GM12878 (cell line): ENCODE results near the gene SYCP3. TPM values are rescaled to one million over a fixed set of nuclear protein-coding genes. Genes with fewer than 3 reads are reported as not detected.

Experiments used
- CREB1 ChIP-seq: IDR thresholded peaks from 2 replicates; pipeline ENCODE4 v1.6.1; 2012; ENCODE audit warnings: low read depth, mild to moderate bottlenecking, inconsistent platforms
- CTCF ChIP-seq, 3 experiments: IDR thresholded peaks in 2 of 3; conservative IDR thresholded peaks in 1 of 3; 2 replicates each; pipeline ENCODE4 v1.5.1; 2011; ENCODE audit warnings: low read depth in 3 of 3, low read length in 3 of 3, mild to moderate bottlenecking in 3 of 3, control low read depth in 2 of 3, moderate library complexity in 2 of 3, inconsistent platforms in 1 of 3, mixed read lengths in 1 of 3; ENCODE audit not compliant: control insufficient read depth in 2 of 3, insufficient read depth in 1 of 3; ENCODE audit errors: extremely low read depth in 1 of 3
- EP300 ChIP-seq, 2 experiments: fragments of 150-350 bp in 1 of 2; IDR thresholded peaks; 2 replicates each; pipeline ENCODE4 v1.6.1; 2011 to 2012; ENCODE audit warnings: low read depth in 2 of 2, low read length in 2 of 2, borderline replicate concordance in 1 of 2, improper control_type of control experiment in 1 of 2, inconsistent platforms in 1 of 2; ENCODE audit not compliant: control insufficient read depth in 1 of 2
- JUNB ChIP-seq: IDR thresholded peaks from 2 replicates; pipeline ENCODE4 v1.6.1; 2016; ENCODE audit warnings: antibody characterized with exemption, mild to moderate bottlenecking
- KLF5 ChIP-seq: fragments of 450-650 bp; IDR thresholded peaks from 2 replicates; pipeline ENCODE4 v1.6.1; 2014; ENCODE audit warnings: mild to moderate bottlenecking; ENCODE audit not compliant: partially characterized antibody
- MEF2A ChIP-seq: IDR thresholded peaks from 2 replicates; pipeline ENCODE4 v1.6.1; 2011; ENCODE audit warnings: low read depth, mild to moderate bottlenecking, low read length, moderate library complexity; ENCODE audit not compliant: insufficient read depth
- NFIC ChIP-seq: IDR thresholded peaks from 2 replicates; pipeline ENCODE4 v1.6.1; 2012; ENCODE audit warnings: low read depth, mild to moderate bottlenecking, inconsistent platforms, low read length, moderate library complexity
- POLR2AphosphoS5 ChIP-seq: IDR thresholded peaks from 2 replicates; pipeline ENCODE4 v1.6.1; 2011; ENCODE audit warnings: mild to moderate bottlenecking, low read length, inconsistent platforms
- SP1 ChIP-seq: IDR thresholded peaks from one replicate; pipeline ENCODE4 v1.6.1; 2011; ENCODE audit warnings: low read depth, low read length
- ZNF687 ChIP-seq: fragments of 450-650 bp; IDR thresholded peaks from 2 replicates; pipeline ENCODE4 v1.6.1; 2017; ENCODE audit warnings: mild to moderate bottlenecking, moderate library complexity
- polyA plus RNA-seq, 11 experiments: library from polyadenylated mRNA; depleted of rRNA in 4 of 11; unstranded in 6 of 11; stranded (reverse) in 5 of 11; fragments of >200 nt; fragmentation: Nextera tagmentation in 4 of 11; fragmentation: Illumina TruSeq in 1 of 11; extraction: Ambion mirVana in 4 of 11; extraction: Trizol in 1 of 11; gene quantifications; 1 replicate in 1 of 11; 2 replicates in 10 of 11; pipeline versions ENCODE4 v1.2.1 to v1.2.3, GENCODE V29; 2011 to 2016; ENCODE audit warnings: inconsistent platforms in 2 of 11, missing spikeins in 2 of 11, low read depth in 1 of 11
- total RNA-seq, 4 experiments: library from RNA; depleted of rRNA in 3 of 4; stranded (reverse); fragments of >200 nt in 3 of 4; fragmentation: Illumina TruSeq in 1 of 4; extraction: Trizol in 1 of 4; gene quantifications; 2 replicates each; pipeline versions ENCODE4 v1.2.1 to v1.2.3, GENCODE V29; 2013 to 2021
- TF ChIP-seq, protein P1 (sequence below): fragments of 450-650 bp; IDR thresholded peaks from 2 replicates; pipeline ENCODE4 v1.6.1; 2017; ENCODE audit warnings: antibody characterized with exemption, mild to moderate bottlenecking, moderate library complexity

The SYCP3 gene
- total and polyA plus RNA-seq, 10 of the 15 experiments (the other 5 are each of a cell fraction or from before 2014, with no cell fraction given): 0.08 to 0.58 (median 0.21) TPM

- TF ChIP-seq EP300 (IDR thresholded peaks at IDR 0.05; ENCODE audit: borderline replicate concordance in 1 of 2, control insufficient read depth in 1 of 2, low read depth in 2 of 2, low read length in 2 of 2): peak; percentile 78 to 90; a peak in 3 of 4 replicates
- no peak for TF ChIP-seq SP1
- TF ChIP-seq NFIC: peak; percentile 78; the same call in 1 of the 2 replicates
- TF ChIP-seq JUNB: 0 out of 2 replicates have a peak, but pooled peaks have one; percentile 8
- TF ChIP-seq, protein P1, sequence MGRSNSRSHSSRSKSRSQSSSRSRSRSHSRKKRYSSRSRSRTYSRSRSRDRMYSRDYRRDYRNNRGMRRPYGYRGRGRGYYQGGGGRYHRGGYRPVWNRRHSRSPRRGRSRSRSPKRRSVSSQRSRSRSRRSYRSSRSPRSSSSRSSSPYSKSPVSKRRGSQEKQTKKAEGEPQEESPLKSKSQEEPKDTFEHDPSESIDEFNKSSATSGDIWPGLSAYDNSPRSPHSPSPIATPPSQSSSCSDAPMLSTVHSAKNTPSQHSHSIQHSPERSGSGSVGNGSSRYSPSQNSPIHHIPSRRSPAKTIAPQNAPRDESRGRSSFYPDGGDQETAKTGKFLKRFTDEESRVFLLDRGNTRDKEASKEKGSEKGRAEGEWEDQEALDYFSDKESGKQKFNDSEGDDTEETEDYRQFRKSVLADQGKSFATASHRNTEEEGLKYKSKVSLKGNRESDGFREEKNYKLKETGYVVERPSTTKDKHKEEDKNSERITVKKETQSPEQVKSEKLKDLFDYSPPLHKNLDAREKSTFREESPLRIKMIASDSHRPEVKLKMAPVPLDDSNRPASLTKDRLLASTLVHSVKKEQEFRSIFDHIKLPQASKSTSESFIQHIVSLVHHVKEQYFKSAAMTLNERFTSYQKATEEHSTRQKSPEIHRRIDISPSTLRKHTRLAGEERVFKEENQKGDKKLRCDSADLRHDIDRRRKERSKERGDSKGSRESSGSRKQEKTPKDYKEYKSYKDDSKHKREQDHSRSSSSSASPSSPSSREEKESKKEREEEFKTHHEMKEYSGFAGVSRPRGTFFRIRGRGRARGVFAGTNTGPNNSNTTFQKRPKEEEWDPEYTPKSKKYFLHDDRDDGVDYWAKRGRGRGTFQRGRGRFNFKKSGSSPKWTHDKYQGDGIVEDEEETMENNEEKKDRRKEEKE: no peak
- TF ChIP-seq CREB1: peak; percentile 80
- peak in 2 of 3 experiments; percentile 8 to 23; a peak in 2 of 6 replicates for TF ChIP-seq CTCF (IDR thresholded peaks at IDR 0.05 in 2 of 3, conservative IDR thresholded peaks at IDR 0.05 in 1 of 3; ENCODE audit: control insufficient read depth in 2 of 3, extremely low read depth in 1 of 3, insufficient read depth in 1 of 3, low read depth in 3 of 3, low read length in 3 of 3)
- TF ChIP-seq POLR2AphosphoS5: peak; percentile 51; the same call in 1 of the 2 replicates
- peak; percentile 68; the same call in 1 of the 2 replicates for TF ChIP-seq ZNF687
- peak; percentile 40 for TF ChIP-seq KLF5
- TF ChIP-seq MEF2A: 0 out of 2 replicates have a peak, but pooled peaks have one; percentile 27
These were observed 4.6 kb upstream of the SYCP3 start (continued) for GRCh38 chr12:101743724-101744472.
